T-cell (primary cell): Measurements from ENCODE around the gene CDC42BPB. TPM values are rescaled to one million over a fixed set of nuclear protein-coding genes. Genes with fewer than 3 reads are reported as not detected.

Experiments used
- ATAC-seq, 4 experiments: fragments of 200-7000 bp in 3 of 4; fragments of 150-1000 bp in 1 of 4; cut with Tn5 transposase; replicated peaks in 1 of 4; 1 replicate in 3 of 4; 2 replicates in 1 of 4; pipeline ENCODE4 v1.10.0; 2021; ENCODE audit warnings: moderate library complexity in 3 of 4, mild to moderate bottlenecking in 2 of 4, moderate number of reproducible peaks in 1 of 4
- CTCF ChIA-PET, 2 donors: fragments of 300-600 bp; sonication (Branson Sonifier 250); formaldehyde crosslinking; loops; one replicate each; lab custom pipeline; 2022; ENCODE audit warnings: antibody characterized with exemption in 2 of 2; lab: Charles Lee
- POLR2A ChIA-PET, 2 donors: fragments of 300-600 bp; sonication (Branson Sonifier 250); formaldehyde crosslinking; loops; one replicate each; lab custom pipeline; 2022; ENCODE audit warnings: antibody characterized with exemption in 2 of 2; lab: Charles Lee
- DNase-seq, 35 experiments: peaks; one replicate each; pipeline versions ENCODE4 v3.0.0 to v3.0.0-alpha.2; 2013 to 2023
- H3K27ac ChIP-seq: one replicate; pipeline ENCODE4 v1.5.1; 2013; ENCODE audit warnings: low read length
- H3K27me3 ChIP-seq, 2 experiments: replicated peaks in 1 of 2; 1 replicate in 1 of 2; 2 replicates in 1 of 2; pipeline versions ENCODE4 v1.6.1 to v1.7.0; 2013; ENCODE audit warnings: low read length in 1 of 2, mixed read lengths in 1 of 2; ENCODE audit not compliant: control insufficient read depth in 2 of 2, insufficient read depth in 2 of 2; ENCODE audit errors: extremely low read depth in 1 of 2
- H3K36me3 ChIP-seq, 2 donors: 1 replicate in 1 of 2; 2 replicates in 1 of 2; pipeline versions ENCODE4 v1.6.1 to v1.7.0; 2013; ENCODE audit warnings: low read length in 1 of 2; ENCODE audit not compliant: control insufficient read depth in 2 of 2, insufficient read depth in 1 of 2; ENCODE audit errors: extremely low read depth in 1 of 2
- H3K4me1 ChIP-seq, 2 experiments: 1 replicate in 1 of 2; 2 replicates in 1 of 2; pipeline versions ENCODE4 v1.6.1 to v1.7.0; 2013; ENCODE audit warnings: low read length in 2 of 2, mixed read lengths in 1 of 2; ENCODE audit not compliant: insufficient read depth in 2 of 2, control insufficient read depth in 1 of 2; ENCODE audit errors: extremely low read depth in 1 of 2
- H3K4me3 ChIP-seq, 2 donors: 1 replicate in 1 of 2; 2 replicates in 1 of 2; pipeline versions ENCODE4 v1.5.1 to v1.7.0; 2013; ENCODE audit warnings: mild to moderate bottlenecking in 2 of 2, low read length in 1 of 2, moderate library complexity in 1 of 2; ENCODE audit not compliant: control insufficient read depth in 1 of 2; ENCODE audit errors: extremely low read depth in 1 of 2
- H3K9me3 ChIP-seq: 2 replicates; pipeline ENCODE4 v1.7.0; 2013
- H3K27ac Mint-ChIP-seq, 2 donors: one replicate each; pipeline ENCODE4 v1.8.0; 2020 to 2021; ENCODE audit warnings: mild to moderate bottlenecking in 2 of 2, mixed read lengths in 2 of 2
- H3K27me3 Mint-ChIP-seq, 2 donors: one replicate each; pipeline ENCODE4 v1.8.0; 2021 to 2022; ENCODE audit warnings: mixed read lengths in 2 of 2
- H3K36me3 Mint-ChIP-seq: one replicate; pipeline ENCODE4 v1.8.0; 2021; ENCODE audit warnings: mixed read lengths
- H3K4me1 Mint-ChIP-seq, 3 donors: one replicate each; pipeline ENCODE4 v1.8.0; 2020 to 2022; ENCODE audit warnings: mixed read lengths in 3 of 3, mild to moderate bottlenecking in 1 of 3
- H3K4me3 Mint-ChIP-seq, 3 donors: one replicate each; pipeline ENCODE4 v1.8.0; 2020 to 2022; ENCODE audit warnings: mild to moderate bottlenecking in 3 of 3, mixed read lengths in 3 of 3, moderate library complexity in 3 of 3
- H3K9me3 Mint-ChIP-seq, 3 donors: one replicate each; pipeline ENCODE4 v1.8.0; 2020 to 2022; ENCODE audit warnings: mixed read lengths in 3 of 3
- WGBS: methylation state at CpG from one replicate; pipeline ENCODE4 v1.1.5; 2013; ENCODE audit warnings: missing lambda C conversion rate; ENCODE audit not compliant: insufficient coverage; 5-methylcytosine and 5-hydroxymethylcytosine counted together
- total RNA-seq, 35 experiments: library from RNA in 6 of 35; stranded (reverse) in 6 of 35; fragments of 120-200 nt in 1 of 35; gene quantifications; one replicate each; pipeline versions ENCODE4 v1.2.1 to v1.2.4 and lab custom pipeline; 2013 to 2026

The CDC42BPB gene
- total RNA-seq, 5 donors from 2014 or later (not counting 1 experiment from before 2014, with no cell fraction given) = 5.3 to 17.5 (median 11.2) TPM

DNA sequence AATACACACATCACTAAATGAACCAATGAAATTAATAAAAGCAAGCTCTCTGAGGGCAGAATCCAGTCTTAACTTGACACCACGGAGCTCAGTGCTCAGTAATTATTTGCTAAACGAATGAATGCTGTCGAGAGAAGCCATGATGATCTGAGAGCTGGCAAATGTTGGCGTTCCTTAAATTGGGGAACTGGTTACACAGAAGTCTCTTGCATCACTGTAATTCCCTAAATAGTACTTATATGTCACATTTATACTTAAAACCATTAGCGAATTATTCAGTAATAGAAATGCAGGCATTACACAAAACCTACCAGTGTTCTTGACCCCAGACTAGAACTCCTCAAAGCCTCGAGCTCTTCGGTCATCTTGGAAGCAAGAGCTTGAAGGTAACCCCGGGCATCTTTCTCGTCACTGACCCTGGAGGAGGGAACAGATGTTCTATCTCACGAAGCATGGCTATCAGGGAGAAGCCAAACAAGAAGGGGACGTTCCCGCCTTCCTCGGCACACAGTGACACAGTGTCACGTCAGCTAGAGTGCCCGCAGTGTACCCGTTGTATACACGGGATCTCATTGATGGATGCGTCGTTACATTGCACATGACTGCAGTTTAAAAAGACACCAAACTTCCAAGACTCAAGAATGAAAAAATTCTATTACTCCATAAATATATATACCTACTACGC lies 91.2 kb downstream of the CDC42BPB start:
- DNase-seq (no peak), ATAC-seq (no peak)
- Histone ChIP-seq H3K9me3 (no peaks in the 10 kb centered on the region), H3K27ac (no peak overlapping the region), H3K36me3 (no peaks in the 10 kb centered on the region), H3K4me1 (no peaks in the 10 kb centered on the region), H3K4me3 (no peak overlapping the region), H3K27me3 (peaks cover 0 to 10% of the 10 kb centered on the region in 2 experiments)
- Mint-ChIP-seq H3K9me3 (no peaks in the 10 kb centered on the region), H3K27me3 (no peaks in the 10 kb centered on the region), H3K27ac (no peak overlapping the region), H3K4me1 (no peaks in the 10 kb centered on the region), H3K36me3 (peaks cover 21% of the 10 kb centered on the region), H3K4me3 (no peak overlapping the region)
- 94% methylated on average over 18 of the region's 20 CpGs for WGBS
- ChIA-PET CTCF (interaction anchor here in 1 of 2 donors (0.8 kb wide), 1 partner anchor 272 kb away, joined by 4 read pairs; no protein-coding TSS in a partner anchor), POLR2A (no interaction called here)

DNA sequence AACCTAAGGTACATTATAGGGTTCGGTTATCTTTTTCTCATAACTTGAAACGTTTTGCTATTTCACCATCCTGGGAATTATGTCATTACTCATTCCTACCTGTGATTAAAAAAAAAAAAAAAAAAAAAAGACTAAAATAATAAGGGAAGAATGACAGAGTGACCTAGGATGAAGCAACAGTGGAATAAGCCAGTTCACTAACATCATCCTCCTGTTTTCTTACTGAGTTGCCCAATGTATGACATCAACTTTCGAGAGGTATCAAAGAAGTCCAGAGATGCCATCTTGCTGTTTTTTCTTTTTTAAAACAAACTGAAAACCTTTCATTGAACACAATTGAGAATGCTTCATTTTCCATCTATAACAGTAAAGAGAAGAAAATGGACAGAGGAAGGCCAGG lies 92.1 kb downstream of the CDC42BPB start:
- DNase-seq (no peak), ATAC-seq (no peak)
- Mint-ChIP-seq H3K27ac (no peak overlapping the region), H3K4me1 (no peaks in the 10 kb centered on the region), H3K36me3 (peaks cover 21% of the 10 kb centered on the region), H3K27me3 (no peaks in the 10 kb centered on the region), H3K9me3 (no peaks in the 10 kb centered on the region), H3K4me3 (no peak overlapping the region)
- H3K27ac ChIP-seq = no peak overlapping the region
- WGBS = no CpG with 5 or more reads among the region's 3 CpGs
- H3K9me3 ChIP-seq = no peaks in the 10 kb centered on the region
- H3K27me3 ChIP-seq = peaks cover 0 to 10% of the 10 kb centered on the region in 2 experiments
- no peaks in the 10 kb centered on the region for H3K4me1 ChIP-seq
- no peak overlapping the region for H3K4me3 ChIP-seq
- no peaks in the 10 kb centered on the region for H3K36me3 ChIP-seq
- CTCF ChIA-PET = no interaction called here
- POLR2A ChIA-PET = no interaction called here

DNA sequence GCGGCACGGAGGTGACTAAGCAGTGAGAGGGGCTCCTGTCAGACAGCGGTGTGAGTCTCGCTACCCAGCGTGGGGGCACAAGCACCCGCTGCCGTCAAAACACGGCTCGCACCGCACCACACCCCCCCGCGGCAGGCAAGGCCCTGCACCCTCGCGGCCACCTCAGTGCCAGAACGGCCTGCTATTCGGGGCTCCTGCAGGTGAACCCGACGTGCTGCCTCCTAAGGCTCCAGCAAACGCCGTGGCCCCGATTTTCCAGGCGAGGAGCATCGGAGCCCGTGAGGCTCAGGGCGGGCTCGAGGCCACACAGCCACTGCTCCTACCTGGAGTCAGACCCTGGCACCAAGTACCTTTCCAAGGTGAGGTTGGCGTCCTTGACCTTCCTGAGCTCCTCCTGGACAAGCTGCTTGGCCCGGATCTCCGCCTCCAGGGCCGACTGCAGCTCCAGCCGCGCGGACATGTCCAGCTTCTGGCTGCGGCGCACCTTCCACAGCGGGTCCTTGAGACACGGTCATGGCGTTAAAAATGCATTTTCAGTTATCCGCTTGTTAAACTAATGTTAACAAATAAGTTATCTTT lies 93.1 kb downstream of the CDC42BPB start:
- ChIA-PET CTCF (no interaction called here), POLR2A (no interaction called here)
- Histone ChIP-seq H3K27ac (no peak overlapping the region), H3K4me1 (no peaks in the 10 kb centered on the region), H3K27me3 (peaks cover 0 to 8% of the 10 kb centered on the region in 2 experiments), H3K36me3 (no peaks in the 10 kb centered on the region), H3K4me3 (no peak overlapping the region), H3K9me3 (no peaks in the 10 kb centered on the region)
- no peaks in the 10 kb centered on the region for H3K9me3 Mint-ChIP-seq
- WGBS = 95% methylated on average over 35 of the region's 39 CpGs
- DNase-seq = no peak
- peaks cover 24% of the 10 kb centered on the region for H3K36me3 Mint-ChIP-seq
- no peaks in the 10 kb centered on the region for H3K27me3 Mint-ChIP-seq
- no peak overlapping the region for H3K27ac Mint-ChIP-seq
- ATAC-seq = no peak
- H3K4me3 Mint-ChIP-seq = no peak overlapping the region
- H3K4me1 Mint-ChIP-seq = no peaks in the 10 kb centered on the region

DNA sequence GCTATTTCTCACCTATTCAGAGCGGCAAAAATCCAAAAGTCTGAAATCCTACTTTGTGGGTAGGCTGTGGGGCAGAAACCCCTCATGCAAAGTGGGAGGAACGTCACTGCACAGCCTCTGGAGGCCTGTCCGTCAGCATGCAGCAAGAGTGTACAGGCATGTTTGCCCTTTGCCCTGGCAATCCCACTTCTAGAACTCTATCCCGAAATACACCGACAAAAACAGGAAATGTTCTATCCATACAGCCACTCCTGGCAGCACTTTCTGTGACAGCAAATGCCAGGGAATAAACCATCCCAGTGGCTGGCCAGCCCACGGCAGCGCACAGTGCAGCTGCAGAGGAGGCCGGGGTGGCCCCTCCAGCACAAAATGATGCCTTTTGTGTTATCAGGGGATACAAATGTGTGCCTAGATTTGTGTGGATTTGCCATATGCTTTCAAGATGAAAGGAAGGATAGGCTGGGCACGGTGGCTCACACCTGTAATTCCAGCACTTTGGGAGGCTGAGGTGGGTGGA lies 95.2 kb downstream of the CDC42BPB start:
- no peaks in the 10 kb centered on the region for H3K27me3 Mint-ChIP-seq
- CTCF ChIA-PET = no interaction called here
- Histone ChIP-seq H3K27me3 (peaks cover 0 to 3% of the 10 kb centered on the region in 2 experiments), H3K4me3 (no peak overlapping the region), H3K4me1 (no peaks in the 10 kb centered on the region), H3K27ac (no peak overlapping the region), H3K9me3 (no peaks in the 10 kb centered on the region), H3K36me3 (no peaks in the 10 kb centered on the region)
- POLR2A ChIA-PET = no interaction called here
- H3K27ac Mint-ChIP-seq = no peak overlapping the region
- H3K4me1 Mint-ChIP-seq = no peaks in the 10 kb centered on the region
- no peak for DNase-seq
- WGBS = 86% methylated on average over 8 of the region's 9 CpGs
- H3K9me3 Mint-ChIP-seq = no peaks in the 10 kb centered on the region
- H3K4me3 Mint-ChIP-seq = no peak overlapping the region
- peaks cover 25% of the 10 kb centered on the region for H3K36me3 Mint-ChIP-seq
- no peak for ATAC-seq

DNA sequence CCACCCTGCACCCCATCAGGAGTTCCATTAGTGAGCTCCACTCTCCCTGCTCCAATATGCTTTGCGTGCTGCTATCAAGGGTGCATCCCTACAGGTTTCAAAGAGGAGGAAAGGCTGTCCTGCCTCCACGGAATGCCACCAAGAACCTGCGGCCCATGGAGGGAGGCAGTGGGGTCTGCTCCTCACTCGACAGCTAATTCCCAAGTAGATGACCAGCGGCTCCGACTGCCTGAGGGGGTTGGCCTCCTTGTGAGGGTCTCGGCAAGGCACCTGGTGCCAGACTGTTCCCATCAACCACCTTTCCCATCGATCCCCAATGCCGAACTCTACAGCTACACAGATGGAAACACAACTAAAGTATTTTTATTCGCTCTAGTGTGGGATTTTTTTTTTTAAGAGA lies 98.9 kb downstream of the CDC42BPB start:
- DNase-seq = no peak
- ChIA-PET CTCF (no interaction called here), POLR2A (no interaction called here)
- Histone ChIP-seq H3K36me3 (no peaks in the 10 kb centered on the region), H3K27me3 (no peaks in the 10 kb centered on the region), H3K9me3 (no peaks in the 10 kb centered on the region), H3K27ac (no peak overlapping the region), H3K4me1 (no peaks in the 10 kb centered on the region), H3K4me3 (no peak overlapping the region)
- ATAC-seq = no peak
- H3K36me3 Mint-ChIP-seq = peaks cover 20% of the 10 kb centered on the region
- H3K27ac Mint-ChIP-seq = no peak overlapping the region
- WGBS = 100% methylated on average over 1 of the region's 10 CpGs
- H3K4me3 Mint-ChIP-seq = no peak overlapping the region
- H3K9me3 Mint-ChIP-seq = no peaks in the 10 kb centered on the region
- H3K4me1 Mint-ChIP-seq = no peaks in the 10 kb centered on the region
- no peaks in the 10 kb centered on the region for H3K27me3 Mint-ChIP-seq

DNA sequence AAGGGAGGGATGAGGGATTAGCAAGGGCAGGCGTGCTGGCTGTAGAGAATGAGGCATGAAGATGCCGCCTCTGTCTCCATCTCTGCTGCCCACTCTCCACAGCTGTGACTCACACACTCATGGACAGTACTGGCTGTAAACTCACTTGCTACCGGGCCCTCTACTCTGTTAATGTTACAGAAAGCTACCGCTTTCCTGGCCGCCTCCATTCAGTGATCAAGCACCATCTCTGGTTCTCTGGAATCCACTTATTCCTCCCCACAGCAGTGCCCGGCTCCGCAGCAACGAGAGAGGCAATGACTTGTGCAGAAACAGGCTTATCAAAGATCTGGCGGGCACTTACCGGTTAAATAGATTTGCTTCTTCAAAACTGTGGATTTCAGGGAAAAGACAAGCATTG lies 100.1 kb downstream of the CDC42BPB start:
- POLR2A ChIA-PET = no interaction called here
- CTCF ChIA-PET = no interaction called here

More for the DNA sequence above, 100.1 kb downstream of the CDC42BPB start:
- ATAC-seq (no peak), DNase-seq (no peak)
- Mint-ChIP-seq H3K36me3 (peaks cover 17% of the 10 kb centered on the region), H3K9me3 (no peaks in the 10 kb centered on the region), H3K4me3 (no peak overlapping the region), H3K27ac (no peak overlapping the region), H3K4me1 (no peaks in the 10 kb centered on the region), H3K27me3 (no peaks in the 10 kb centered on the region)
- Histone ChIP-seq H3K36me3 (no peaks in the 10 kb centered on the region), H3K4me1 (no peaks in the 10 kb centered on the region), H3K27ac (no peak overlapping the region), H3K4me3 (no peak overlapping the region), H3K9me3 (no peaks in the 10 kb centered on the region), H3K27me3 (peaks cover 0 to 1% of the 10 kb centered on the region in 2 experiments)
- 91% methylated on average over 6 of the region's 10 CpGs for WGBS
